ENCODE results near the gene KCNIP1.

- TF ChIP-seq CTCF (IDR thresholded peaks at IDR 0.05) (no peak), POLR2A (IDR thresholded peaks at IDR 0.05) (no peak)
Observed at GRCh38 chr5:170758481-170758880, 254.7 kb downstream of the KCNIP1 start.

All from esophagus squamous epithelium (tissue), 4 donors.